Measurements from ENCODE around the gene MRPL53. TPM values are rescaled to one million over a fixed set of nuclear protein-coding genes. Genes with fewer than 3 reads are reported as not detected.
A peak's percentile ranks its signal among the peaks of the same experiment; 100 is the strongest.
"Not testable (repeated sequence)": the region's sequence is repeated elsewhere in the genome, so short reads cannot be mapped to it uniquely, and the experiment has no call there.

MRPL53 gene
- total RNA-seq, 4 donors from 2014 or later = 15.0 to 49.4 (median 40.9) TPM

- TF ChIP-seq, protein P1, sequence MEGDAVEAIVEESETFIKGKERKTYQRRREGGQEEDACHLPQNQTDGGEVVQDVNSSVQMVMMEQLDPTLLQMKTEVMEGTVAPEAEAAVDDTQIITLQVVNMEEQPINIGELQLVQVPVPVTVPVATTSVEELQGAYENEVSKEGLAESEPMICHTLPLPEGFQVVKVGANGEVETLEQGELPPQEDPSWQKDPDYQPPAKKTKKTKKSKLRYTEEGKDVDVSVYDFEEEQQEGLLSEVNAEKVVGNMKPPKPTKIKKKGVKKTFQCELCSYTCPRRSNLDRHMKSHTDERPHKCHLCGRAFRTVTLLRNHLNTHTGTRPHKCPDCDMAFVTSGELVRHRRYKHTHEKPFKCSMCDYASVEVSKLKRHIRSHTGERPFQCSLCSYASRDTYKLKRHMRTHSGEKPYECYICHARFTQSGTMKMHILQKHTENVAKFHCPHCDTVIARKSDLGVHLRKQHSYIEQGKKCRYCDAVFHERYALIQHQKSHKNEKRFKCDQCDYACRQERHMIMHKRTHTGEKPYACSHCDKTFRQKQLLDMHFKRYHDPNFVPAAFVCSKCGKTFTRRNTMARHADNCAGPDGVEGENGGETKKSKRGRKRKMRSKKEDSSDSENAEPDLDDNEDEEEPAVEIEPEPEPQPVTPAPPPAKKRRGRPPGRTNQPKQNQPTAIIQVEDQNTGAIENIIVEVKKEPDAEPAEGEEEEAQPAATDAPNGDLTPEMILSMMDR (IDR thresholded peaks at IDR 0.05) = no peak
- TF ChIP-seq POLR2A (IDR thresholded peaks at IDR 0.05) = no peak
- peaks cover 26 to 27% of the 10 kb centered on the region in 2 donors for H3K4me1 ChIP-seq
- intact Hi-C loops (cut with DNase I) = no loop called here
- H3K27me3 ChIP-seq = no peaks in the 10 kb centered on the region
- H3K9me3 ChIP-seq = no peaks in the 10 kb centered on the region
- H3K4me3 ChIP-seq (replicated peaks in 1 of 3) = no peak overlapping the region
- DNase-seq = no peak
- H3K36me3 ChIP-seq = peaks cover 7 to 12% of the 10 kb centered on the region in 2 donors
- no peak overlapping the region for H3K27ac ChIP-seq
- WGBS, 2 donors = 89 to 96% methylated on average over 17 to 26 of the region's 27 CpGs
Observed at GRCh38 chr2:74461187-74462053, 11.1 kb downstream of the MRPL53 start.

- H3K4me3 ChIP-seq (replicated peaks in 1 of 3); H3K27ac ChIP-seq; DNase-seq; H3K9me3 ChIP-seq; H3K27me3 ChIP-seq; intact Hi-C loops (cut with DNase I): not testable (repeated sequence)
- WGBS, 2 donors = 70 to 86% methylated on average over 9 to 10 of the region's 10 CpGs
- Histone ChIP-seq H3K4me1 (peaks cover 31 to 38% of the 10 kb centered on the region in 2 donors), H3K36me3 (peaks cover 7 to 12% of the 10 kb centered on the region in 2 donors)
Observed at GRCh38 chr2:74460187-74460586, 12.3 kb downstream of the MRPL53 start.

DNA sequence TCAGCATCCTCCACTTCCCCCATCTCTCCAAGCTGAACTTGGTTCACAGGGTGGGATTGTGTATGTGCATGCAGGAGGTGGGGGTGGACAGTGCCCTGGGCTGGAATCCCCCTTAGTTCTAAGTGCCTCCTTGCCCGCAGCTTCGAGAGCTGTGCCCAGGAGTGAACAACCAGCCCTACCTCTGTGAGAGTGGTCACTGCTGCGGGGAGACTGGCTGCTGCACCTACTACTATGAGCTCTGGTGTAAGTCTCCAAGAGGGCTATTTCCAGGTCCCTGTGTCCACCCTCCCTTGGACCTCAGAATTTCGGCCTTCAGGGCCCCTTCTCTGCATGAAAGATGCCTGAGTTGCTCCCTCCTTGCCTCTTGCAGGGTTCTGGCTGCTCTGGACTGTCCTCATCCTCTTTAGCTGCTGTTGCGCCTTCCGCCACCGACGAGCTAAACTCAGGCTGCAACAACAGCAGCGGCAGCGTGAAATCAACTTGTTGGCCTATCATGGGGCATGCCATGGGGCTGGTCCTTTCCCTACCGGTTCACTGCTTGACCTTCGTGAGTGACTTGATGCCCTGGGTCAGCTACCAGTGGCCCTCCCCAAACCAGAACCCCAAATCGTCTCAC is 12.9 kb downstream of the MRPL53 start:
- Histone ChIP-seq H3K36me3 (peaks cover 7 to 12% of the 10 kb centered on the region in 2 donors), H3K4me1 (peaks cover 31 to 38% of the 10 kb centered on the region in 2 donors)
- DNase-seq; H3K9me3 ChIP-seq; intact Hi-C loops (cut with DNase I); H3K27me3 ChIP-seq; H3K27ac ChIP-seq; H3K4me3 ChIP-seq (replicated peaks in 1 of 3): not testable (repeated sequence)
- WGBS, 2 donors = 74 to 86% methylated on average over 10 to 13 of the region's 13 CpGs

DNA sequence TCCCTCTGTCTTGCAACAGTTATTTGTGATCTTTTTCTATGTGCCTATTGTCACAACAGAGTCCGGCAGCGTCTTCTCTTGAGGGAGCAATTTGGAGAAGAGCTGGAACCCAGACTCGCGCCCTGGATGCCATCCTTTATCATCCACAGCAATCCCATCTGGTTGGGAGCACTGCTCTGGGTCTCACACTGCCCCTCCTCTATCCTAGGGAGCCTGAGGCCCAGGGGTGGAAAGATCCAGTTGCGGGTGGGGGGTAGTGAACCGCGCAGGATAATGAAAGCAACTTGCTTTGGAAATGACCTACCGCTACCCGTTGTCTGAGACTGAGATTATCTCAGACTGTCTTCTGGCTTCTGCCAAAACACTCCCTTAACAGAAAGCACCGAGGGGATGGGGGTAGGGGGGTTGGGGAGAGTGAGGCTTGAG is 13.5 kb downstream of the MRPL53 start:
- no peak for TF ChIP-seq POLR2A (IDR thresholded peaks at IDR 0.05)
- TF ChIP-seq, protein P1 (IDR thresholded peaks at IDR 0.05) = no peak
- WGBS, 2 donors = 2 to 5% methylated on average over 6 to 10 of the region's 10 CpGs

GRCh38 chr2:74458132-74458937 is 14.1 kb downstream of the MRPL53 start, which contains the start of gene WBP1:
Gene WBP1, plus strand, starts transcription at chr2:74458438. Its CDS starts 165 bp downstream, at chr2:74458603.
- no peaks in the 10 kb centered on the region for H3K9me3 ChIP-seq
- peaks cover 7 to 12% of the 10 kb centered on the region in 2 donors for H3K36me3 ChIP-seq
- peak within 1 kb of the TSS; percentile 97 to 98 (median 98) for H3K27ac ChIP-seq
- peak within 1 kb of the TSS; percentile 34 to 69 (median 63) for H3K4me3 ChIP-seq (replicated peaks in 1 of 3)
- peaks cover 23 to 30% of the 10 kb centered on the region in 2 donors for H3K4me1 ChIP-seq
- peak; percentile 100 for DNase-seq
- TF ChIP-seq POLR2A (IDR thresholded peaks at IDR 0.05) = peak in 1 of 2 donors; percentile 71
- TF ChIP-seq, protein P1 (IDR thresholded peaks at IDR 0.05) = no peak
- no peaks in the 10 kb centered on the region for H3K27me3 ChIP-seq
- intact Hi-C loops (cut with DNase I) = no loop called here
- 1% methylated on average over 13 to 30 of the region's 38 CpGs for whole genome bisulfite sequencing, 2 donors

More for the DNA sequence above, 13.5 kb downstream of the MRPL53 start:
- Histone ChIP-seq H3K4me3 (replicated peaks in 1 of 3) (peak overlapping the region; percentile 34 to 69 (median 60)), H3K27ac (peak overlapping the region in 2 of 3 donors; percentile 27 to 61), H3K36me3 (peaks cover 7 to 12% of the 10 kb centered on the region in 2 donors), H3K4me1 (peaks cover 25 to 32% of the 10 kb centered on the region in 2 donors), H3K9me3 (no peaks in the 10 kb centered on the region), H3K27me3 (no peaks in the 10 kb centered on the region)
- no peak for DNase-seq
- intact Hi-C loops (cut with DNase I) = no loop called here
